GM19025 (cell line): Measurements from ENCODE around the gene TMEM255B.
"Not testable (repeated sequence)": the region's sequence is repeated elsewhere in the genome, so short reads cannot be mapped to it uniquely, and the experiment has no call there.

Experiments used
- ATAC-seq: cut with Tn5 transposase; IDR thresholded peaks from one replicate; pipeline ENCODE4 v1.9.1; 2021; ENCODE audit warnings: mild to moderate bottlenecking, low read depth, moderate library complexity; ENCODE audit not compliant: unreplicated experiment

Gene TMEM255B

GRCh38 chr13:113758651-113759524 lies at the start of gene TMEM255B:
TSS of gene TMEM255B (plus strand) at chr13:113759226. CDS start at chr13:113759270, 44 bp downstream.
- ATAC-seq = peak; percentile 76

- no peak for ATAC-seq
Observed at GRCh38 chr13:113722921-113723320, 36.1 kb upstream of the TMEM255B start.

GRCh38 chr13:113723410-113724015 lies 35.5 kb upstream of the TMEM255B start:
- no peak for ATAC-seq

GRCh38 chr13:113724016-113724758 lies 34.8 kb upstream of the TMEM255B start:
- no peak for ATAC-seq

- ATAC-seq = peak; percentile 86
Observed at GRCh38 chr13:113724780-113725315, 34.2 kb upstream of the TMEM255B start.

GRCh38 chr13:113725329-113726105 lies 33.5 kb upstream of the TMEM255B start:
- not testable (repeated sequence) for ATAC-seq

- ATAC-seq = not testable (repeated sequence)
Observed at GRCh38 chr13:113726106-113726821, 32.8 kb upstream of the TMEM255B start.

GRCh38 chr13:113726961-113727411 lies 32.0 kb upstream of the TMEM255B start:
- ATAC-seq = no peak

- no peak for ATAC-seq
Observed at GRCh38 chr13:113728571-113729054, 30.4 kb upstream of the TMEM255B start.

GRCh38 chr13:113729187-113730019 lies 29.6 kb upstream of the TMEM255B start:
- no peak for ATAC-seq

- ATAC-seq = no peak
Observed at GRCh38 chr13:113730258-113730691, 28.8 kb upstream of the TMEM255B start.

GRCh38 chr13:113730831-113731191 lies 28.2 kb upstream of the TMEM255B start:
- no peak for ATAC-seq

- no peak for ATAC-seq
Observed at GRCh38 chr13:113731192-113732175, 27.5 kb upstream of the TMEM255B start.

GRCh38 chr13:113732176-113732960 lies 26.7 kb upstream of the TMEM255B start:
- no peak for ATAC-seq

GRCh38 chr13:113732961-113733950 lies 25.8 kb upstream of the TMEM255B start:
- ATAC-seq = no peak
